Kidney (tissue), 14 donors: ENCODE results near the gene ZNF628. TPM values are rescaled to one million over a fixed set of nuclear protein-coding genes. Genes with fewer than 3 reads are reported as not detected.

Experiments
- DNase-seq, 5 donors: peaks; one replicate each; pipeline ENCODE4 v3.0.0-alpha.2; 2013 to 2020
- FAIRE-seq: peaks from 2 replicates; lab custom pipeline; 2012; peaks lifted over from hg19 to GRCh38; lab: Jason Lieb, UNC
- H3K27ac ChIP-seq, 2 donors: one replicate each; pipeline ENCODE4 v1.7.0; 2013; ENCODE audit warnings: low read depth in 2 of 2, low read length in 2 of 2, inconsistent platforms in 1 of 2
- H3K27me3 ChIP-seq: one replicate; pipeline ENCODE4 v1.7.1; 2013; ENCODE audit warnings: low read length, inconsistent platforms; ENCODE audit not compliant: control insufficient read depth, insufficient read depth
- H3K36me3 ChIP-seq, 3 donors: one replicate each; pipeline versions ENCODE4 v1.7.0 to v1.7.1; 2013; ENCODE audit warnings: low read length in 3 of 3, control low read depth in 1 of 3, inconsistent platforms in 1 of 3; ENCODE audit not compliant: insufficient read depth in 3 of 3, control insufficient read depth in 2 of 3
- H3K4me1 ChIP-seq, 3 donors: one replicate each; pipeline versions ENCODE4 v1.7.0 to v1.7.1; 2013; ENCODE audit warnings: low read length in 3 of 3, inconsistent platforms in 1 of 3, low read depth in 1 of 3; ENCODE audit not compliant: control insufficient read depth in 2 of 3, insufficient read depth in 2 of 3
- H3K4me3 ChIP-seq, 3 donors: one replicate each; pipeline versions ENCODE4 v1.7.0 to v1.8.1; 2013; ENCODE audit warnings: low read length in 3 of 3, control low read depth in 1 of 3, inconsistent platforms in 1 of 3
- H3K9ac ChIP-seq, 3 donors: one replicate each; pipeline versions ENCODE4 v1.7.0 to v1.7.1; 2013; ENCODE audit warnings: low read length in 3 of 3, control low read depth in 1 of 3, inconsistent platforms in 1 of 3
- H3K9me3 ChIP-seq, 3 donors: one replicate each; pipeline versions ENCODE4 v1.7.0 to v1.7.1; 2013; ENCODE audit warnings: low read length in 3 of 3, control low read depth in 1 of 3, inconsistent platforms in 1 of 3; ENCODE audit not compliant: control insufficient read depth in 2 of 3, insufficient read depth in 1 of 3
- intact Hi-C: fragments of 100-400 bp; cut with DNase I; formaldehyde crosslinking; loops from one replicate; pipeline ENCODE4 v1.11.1; 2022
- polyA plus RNA-seq: library from polyadenylated mRNA; stranded (reverse); fragments of 350-450 nt; fragmentation: Illumina TruSeq; extraction: RNeasy Lipid Tissue Mini Kit (QIAGEN cat#74804); gene quantifications from one replicate; pipeline ENCODE4 v1.2.3, GENCODE V29; 2014; ENCODE audit warnings: low read depth, low replicate concordance; ENCODE audit not compliant: insufficient read depth
- total RNA-seq: library from RNA; stranded (reverse); fragmentation: NEBNext Ultra II Directional; extraction: Animal tissue kit (Norgen Biotek cat#: 25700); gene quantifications from one replicate; pipeline ENCODE4 v1.2.1, GENCODE V29; 2021
- TF ChIP-seq, protein P1 (sequence below): IDR thresholded peaks from 3 replicates; pipeline ENCODE4 v1.5.1; 2012; ENCODE audit warnings: mild to moderate bottlenecking, moderate library complexity, borderline replicate concordance; ENCODE audit not compliant: insufficient read depth; ENCODE audit errors: extremely low read depth
- donor health status: control.
- donor health status: control.
- donor health status: control.
- donor health status: control.
- donor health status: control.
- donor health status: DM: yes; HTN: yes; CAD: no.
- donor health status: Normal renal cell carcinoma (clear cell type).

ZNF628 gene
- total and polyA plus RNA-seq, 2 donors from 2014 or later = 2.3 to 12.0 TPM

DNA sequence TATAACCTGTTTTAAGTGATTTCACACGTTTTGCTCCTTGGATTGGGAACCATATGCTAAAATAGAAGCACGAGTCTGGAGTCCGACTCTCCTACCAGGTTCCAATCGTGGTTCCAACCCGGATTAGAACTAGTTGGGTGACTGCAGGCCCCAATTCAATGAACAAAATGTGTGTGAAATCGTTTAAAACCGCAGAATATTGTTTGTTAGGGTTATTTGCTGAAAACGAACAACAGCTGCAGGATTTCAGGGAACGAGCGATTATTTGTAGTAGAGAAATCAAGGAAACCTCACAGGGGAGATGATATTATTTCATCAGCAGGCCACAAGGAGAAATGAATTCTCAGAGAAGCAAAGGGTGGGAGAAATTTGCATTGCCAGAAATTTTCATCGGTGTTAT lies 28.6 kb downstream of the ZNF628 start:
- TF ChIP-seq, protein P1, sequence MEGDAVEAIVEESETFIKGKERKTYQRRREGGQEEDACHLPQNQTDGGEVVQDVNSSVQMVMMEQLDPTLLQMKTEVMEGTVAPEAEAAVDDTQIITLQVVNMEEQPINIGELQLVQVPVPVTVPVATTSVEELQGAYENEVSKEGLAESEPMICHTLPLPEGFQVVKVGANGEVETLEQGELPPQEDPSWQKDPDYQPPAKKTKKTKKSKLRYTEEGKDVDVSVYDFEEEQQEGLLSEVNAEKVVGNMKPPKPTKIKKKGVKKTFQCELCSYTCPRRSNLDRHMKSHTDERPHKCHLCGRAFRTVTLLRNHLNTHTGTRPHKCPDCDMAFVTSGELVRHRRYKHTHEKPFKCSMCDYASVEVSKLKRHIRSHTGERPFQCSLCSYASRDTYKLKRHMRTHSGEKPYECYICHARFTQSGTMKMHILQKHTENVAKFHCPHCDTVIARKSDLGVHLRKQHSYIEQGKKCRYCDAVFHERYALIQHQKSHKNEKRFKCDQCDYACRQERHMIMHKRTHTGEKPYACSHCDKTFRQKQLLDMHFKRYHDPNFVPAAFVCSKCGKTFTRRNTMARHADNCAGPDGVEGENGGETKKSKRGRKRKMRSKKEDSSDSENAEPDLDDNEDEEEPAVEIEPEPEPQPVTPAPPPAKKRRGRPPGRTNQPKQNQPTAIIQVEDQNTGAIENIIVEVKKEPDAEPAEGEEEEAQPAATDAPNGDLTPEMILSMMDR = no peak
- intact Hi-C loops = loop anchor here (10.0 kb wide), 1 partner anchor 360 kb away; the partner anchor contains the start of gene TNNT1

DNA sequence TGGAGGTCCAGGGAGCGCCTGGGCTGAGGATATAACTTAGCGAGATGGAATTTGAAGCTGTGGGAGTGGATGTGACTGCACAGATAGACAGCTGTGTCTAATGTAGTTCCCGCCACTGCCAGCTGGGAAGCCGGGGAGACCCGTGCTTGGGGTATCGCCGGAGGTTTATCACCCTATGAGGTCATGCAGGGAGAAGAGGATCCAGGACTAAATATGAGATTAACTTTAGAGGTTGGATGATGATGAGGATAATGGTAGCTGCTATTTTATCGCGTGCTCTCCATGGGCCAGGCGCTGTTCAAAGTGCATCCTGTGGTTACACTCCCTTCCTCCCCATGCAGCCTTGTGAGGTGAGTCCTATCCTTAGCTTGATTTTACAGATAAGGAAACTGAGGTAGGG lies 31.7 kb downstream of the ZNF628 start:
- Histone ChIP-seq H3K4me1 (peaks cover 0 to 4% (median 0%) of the 10 kb centered on the region in 3 donors), H3K27me3 (no peaks in the 10 kb centered on the region), H3K9ac (no peak overlapping the region), H3K4me3 (no peak overlapping the region), H3K36me3 (no peaks in the 10 kb centered on the region), H3K27ac (no peak overlapping the region), H3K9me3 (no peaks in the 10 kb centered on the region)
- TF ChIP-seq, protein P1 = no peak
- intact Hi-C loops = loop anchor here (10.0 kb wide), 1 partner anchor 363 kb away; the partner anchor contains the start of gene TNNT1
- no peak for FAIRE-seq
- no peak for DNase-seq

More for the DNA sequence above, 28.6 kb downstream of the ZNF628 start:
- H3K4me3 ChIP-seq = no peak overlapping the region
- H3K36me3 ChIP-seq = no peaks in the 10 kb centered on the region
- DNase-seq (no peak), FAIRE-seq (no peak)
- H3K9me3 ChIP-seq = no peaks in the 10 kb centered on the region
- no peaks in the 10 kb centered on the region for H3K27me3 ChIP-seq
- H3K27ac ChIP-seq = no peak overlapping the region
- no peak overlapping the region for H3K9ac ChIP-seq
- peaks cover 0 to 4% (median 0%) of the 10 kb centered on the region in 3 donors for H3K4me1 ChIP-seq

DNA sequence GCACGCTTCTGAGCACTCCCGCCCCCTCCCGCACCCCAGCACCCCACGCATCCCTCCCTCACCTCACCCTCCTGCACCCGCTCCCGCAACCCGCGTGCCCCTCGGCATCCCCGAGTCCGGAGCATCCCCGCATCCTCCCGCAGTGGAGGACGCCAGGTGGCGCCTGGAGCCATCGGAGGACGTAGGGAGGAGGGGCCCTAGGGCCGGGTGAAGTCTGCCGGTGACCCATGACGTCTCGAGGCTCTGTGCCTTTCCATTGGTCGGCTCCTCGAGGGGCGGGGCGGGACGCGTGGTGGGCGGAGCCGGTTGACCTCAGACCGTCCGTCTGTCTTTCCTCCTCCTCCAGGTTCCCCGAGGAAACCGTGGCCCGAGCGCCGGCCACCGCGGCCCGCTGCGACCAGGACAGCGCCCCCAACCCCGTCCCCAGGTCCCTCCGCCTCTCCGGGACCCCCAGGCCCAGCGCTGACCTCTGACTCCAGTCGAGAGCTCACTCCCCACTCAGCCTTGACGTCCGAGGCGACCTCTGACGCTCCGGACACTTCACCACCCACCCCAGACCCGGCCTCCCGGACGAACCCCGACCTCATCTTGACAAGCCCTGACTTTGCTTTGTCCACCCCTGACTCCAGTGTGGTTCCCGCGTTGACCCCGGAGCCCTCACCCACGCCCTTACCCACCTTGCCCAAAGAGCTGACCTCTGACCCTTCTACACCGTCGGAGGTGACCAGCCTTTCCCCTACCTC lies 40.6 kb downstream of the ZNF628 start:
- Histone ChIP-seq H3K9me3 (no peaks in the 10 kb centered on the region), H3K4me1 (no peaks in the 10 kb centered on the region), H3K27ac (peak overlapping the region; percentile 78 to 91), H3K9ac (peak overlapping the region in 1 of 3 donors; percentile 84), H3K4me3 (peak overlapping the region in 1 of 3 donors; percentile 67), H3K27me3 (no peaks in the 10 kb centered on the region), H3K36me3 (no peaks in the 10 kb centered on the region)
- peak; percentile 91 to 98 (median 95) for DNase-seq
- peak; percentile 85 for FAIRE-seq
- TF ChIP-seq, protein P1 = peak; percentile 93
- intact Hi-C loops = no loop called here
